Smooth muscle cell (in vitro differentiated cells): ENCODE results near the gene TCERG1L. TPM values are rescaled to one million over a fixed set of nuclear protein-coding genes. Genes with fewer than 3 reads are reported as not detected.

ENCODE experiments used
- DNase-seq: peaks from one replicate; lab custom pipeline; 2025; ENCODE audit not compliant: unreplicated experiment; lab: John Stamatoyannopoulos, UW
- H2AFZ ChIP-seq: fragments of 200-600 bp; sonication (generic); 2 replicates; pipeline ENCODE4 v1.6.0; 2016; ENCODE audit warnings: antibody characterized with exemption, low read depth, mild to moderate bottlenecking
- H3F3A ChIP-seq: fragments of 200-600 bp; sonication (generic); 2 replicates; pipeline ENCODE4 v1.6.0; 2017; ENCODE audit warnings: antibody characterized with exemption, low read depth
- H3K27ac ChIP-seq: fragments of 200-600 bp; sonication (generic); 2 replicates; pipeline ENCODE4 v1.5.1; 2016; ENCODE audit warnings: low read depth, mild to moderate bottlenecking
- H3K27me3 ChIP-seq: fragments of 200-600 bp; sonication (generic); 2 replicates; pipeline ENCODE4 v1.6.1; 2016; ENCODE audit warnings: low read depth, mild to moderate bottlenecking
- H3K36me3 ChIP-seq: fragments of 200-600 bp; sonication (generic); 2 replicates; pipeline ENCODE4 v1.5.1; 2016; ENCODE audit warnings: low read depth
- H3K4me1 ChIP-seq: fragments of 200-600 bp; sonication (generic); 2 replicates; pipeline ENCODE4 v1.5.1; 2016; ENCODE audit warnings: low read depth
- H3K4me2 ChIP-seq: fragments of 200-600 bp; sonication (generic); 2 replicates; pipeline ENCODE4 v1.6.0; 2016; ENCODE audit warnings: mild to moderate bottlenecking
- H3K4me3 ChIP-seq: fragments of 200-600 bp; sonication (generic); 2 replicates; pipeline ENCODE4 v1.5.1; 2016; ENCODE audit warnings: mild to moderate bottlenecking
- H3K79me2 ChIP-seq: fragments of 200-600 bp; sonication (generic); 2 replicates; pipeline ENCODE4 v1.6.0; 2016; ENCODE audit warnings: low read depth, mild to moderate bottlenecking
- H3K9ac ChIP-seq: fragments of 200-600 bp; sonication (generic); 2 replicates; pipeline ENCODE4 v1.6.0; 2016; ENCODE audit warnings: low read depth
- H3K9me3 ChIP-seq: fragments of 200-600 bp; sonication (generic); replicated peaks from 2 replicates; pipeline ENCODE4 v1.5.1; 2016; ENCODE audit warnings: low read depth
- H4K20me1 ChIP-seq: fragments of 200-600 bp; sonication (generic); 2 replicates; pipeline ENCODE4 v1.6.0; 2016; ENCODE audit warnings: low read depth
- WGBS: methylation state at CpG from one replicate; pipeline ENCODE4 v1.1.7; 2016; ENCODE audit warnings: low lambda C conversion rate; 5-methylcytosine and 5-hydroxymethylcytosine counted together
- polyA plus RNA-seq: library from polyadenylated mRNA; unstranded; fragments of >200 nt; fragmentation: Nextera tagmentation; extraction: Ambion mirVana; gene quantifications from 2 replicates; pipeline ENCODE4 v1.2.1, GENCODE V29; 2016
- total RNA-seq: library from RNA; depleted of rRNA; stranded (reverse); fragments of >200 nt; gene quantifications from 2 replicates; pipeline ENCODE4 v1.2.3, GENCODE V29; 2014
- TF ChIP-seq, protein P1 (sequence below): fragments of 200-600 bp; sonication (generic); IDR thresholded peaks from 2 replicates; pipeline ENCODE4 v1.5.1; 2017; ENCODE audit warnings: borderline replicate concordance, mild to moderate bottlenecking, antibody characterized with exemption; ENCODE audit not compliant: insufficient read depth, poor library complexity, severe bottlenecking

Gene TCERG1L
- total and polyA plus RNA-seq, 2 experiments from 2014 or later = not detected

DNA sequence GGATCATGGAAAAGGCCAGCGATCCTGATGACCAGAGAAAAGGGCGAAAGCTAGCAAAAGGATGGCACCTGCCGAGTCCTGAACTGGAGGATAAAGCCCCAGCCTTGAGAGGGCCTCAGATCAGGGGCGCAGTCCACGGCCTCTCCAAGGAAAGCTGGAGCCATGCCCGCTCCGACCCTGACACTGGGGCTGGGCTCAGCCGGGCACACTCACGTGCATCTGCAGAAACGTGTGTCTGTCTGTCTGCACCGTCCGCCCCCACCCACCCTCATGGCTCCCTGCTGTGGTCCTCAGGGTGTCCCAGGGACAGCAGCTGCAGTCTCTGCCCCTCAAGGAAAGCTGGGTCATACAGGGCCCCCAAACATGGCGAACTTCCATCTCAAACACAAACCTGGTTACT, 200.5 kb downstream of the TCERG1L start:
- no peaks in the 10 kb centered on the region for H4K20me1 ChIP-seq
- no peak overlapping the region for H3K4me3 ChIP-seq
- no peak overlapping the region for H3K27ac ChIP-seq
- H3F3A ChIP-seq = no peaks in the 10 kb centered on the region
- no peak overlapping the region for H3K9ac ChIP-seq
- H3K79me2 ChIP-seq = no peaks in the 10 kb centered on the region
- H3K36me3 ChIP-seq = no peaks in the 10 kb centered on the region
- no peak overlapping the region for H2AFZ ChIP-seq
- H3K4me2 ChIP-seq = no peak overlapping the region
- H3K27me3 ChIP-seq = no peaks in the 10 kb centered on the region
- TF ChIP-seq, protein P1, sequence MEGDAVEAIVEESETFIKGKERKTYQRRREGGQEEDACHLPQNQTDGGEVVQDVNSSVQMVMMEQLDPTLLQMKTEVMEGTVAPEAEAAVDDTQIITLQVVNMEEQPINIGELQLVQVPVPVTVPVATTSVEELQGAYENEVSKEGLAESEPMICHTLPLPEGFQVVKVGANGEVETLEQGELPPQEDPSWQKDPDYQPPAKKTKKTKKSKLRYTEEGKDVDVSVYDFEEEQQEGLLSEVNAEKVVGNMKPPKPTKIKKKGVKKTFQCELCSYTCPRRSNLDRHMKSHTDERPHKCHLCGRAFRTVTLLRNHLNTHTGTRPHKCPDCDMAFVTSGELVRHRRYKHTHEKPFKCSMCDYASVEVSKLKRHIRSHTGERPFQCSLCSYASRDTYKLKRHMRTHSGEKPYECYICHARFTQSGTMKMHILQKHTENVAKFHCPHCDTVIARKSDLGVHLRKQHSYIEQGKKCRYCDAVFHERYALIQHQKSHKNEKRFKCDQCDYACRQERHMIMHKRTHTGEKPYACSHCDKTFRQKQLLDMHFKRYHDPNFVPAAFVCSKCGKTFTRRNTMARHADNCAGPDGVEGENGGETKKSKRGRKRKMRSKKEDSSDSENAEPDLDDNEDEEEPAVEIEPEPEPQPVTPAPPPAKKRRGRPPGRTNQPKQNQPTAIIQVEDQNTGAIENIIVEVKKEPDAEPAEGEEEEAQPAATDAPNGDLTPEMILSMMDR = no peak
- WGBS = 96% methylated on average over 13 of the region's 13 CpGs
- H3K9me3 ChIP-seq = no peaks in the 10 kb centered on the region
- no peaks in the 10 kb centered on the region for H3K4me1 ChIP-seq
- no peak for DNase-seq

DNA sequence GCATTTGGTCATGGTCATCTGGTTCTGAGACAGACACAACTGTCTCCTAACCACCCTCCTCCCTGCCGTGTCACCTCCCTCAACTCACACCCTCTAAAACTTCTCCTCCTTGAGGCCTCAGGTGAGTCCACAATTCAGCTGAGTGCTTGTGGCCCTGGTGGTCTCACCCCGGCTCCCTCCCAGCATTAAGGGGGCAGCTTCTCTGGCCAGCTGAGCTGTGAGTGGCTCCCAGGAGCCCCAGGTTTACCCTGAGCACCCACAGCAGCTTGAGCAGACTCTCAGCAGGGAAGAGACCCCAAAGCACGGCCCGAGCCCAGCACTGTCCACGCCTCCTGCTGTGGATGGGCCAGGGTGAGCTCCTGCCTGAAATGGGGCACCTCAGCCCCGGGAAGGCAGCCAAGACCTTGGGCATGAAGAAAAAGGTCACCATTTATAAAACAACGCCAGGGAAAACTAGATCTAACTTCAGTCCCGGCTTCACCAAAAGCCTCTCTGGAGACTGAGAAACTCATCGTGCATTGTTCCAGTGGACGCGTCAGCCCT, 201.2 kb downstream of the TCERG1L start:
- Histone ChIP-seq H2AFZ (no peak overlapping the region), H3K4me1 (no peaks in the 10 kb centered on the region), H3K27ac (no peak overlapping the region), H3K27me3 (no peaks in the 10 kb centered on the region), H3K79me2 (no peaks in the 10 kb centered on the region), H4K20me1 (no peaks in the 10 kb centered on the region), H3K36me3 (no peaks in the 10 kb centered on the region), H3F3A (no peaks in the 10 kb centered on the region), H3K4me3 (no peak overlapping the region), H3K9me3 (no peaks in the 10 kb centered on the region), H3K9ac (no peak overlapping the region), H3K4me2 (no peak overlapping the region)
- 94% methylated on average over 11 of the region's 11 CpGs for WGBS
- DNase-seq = no peak
- TF ChIP-seq, protein P1 = no peak

DNA sequence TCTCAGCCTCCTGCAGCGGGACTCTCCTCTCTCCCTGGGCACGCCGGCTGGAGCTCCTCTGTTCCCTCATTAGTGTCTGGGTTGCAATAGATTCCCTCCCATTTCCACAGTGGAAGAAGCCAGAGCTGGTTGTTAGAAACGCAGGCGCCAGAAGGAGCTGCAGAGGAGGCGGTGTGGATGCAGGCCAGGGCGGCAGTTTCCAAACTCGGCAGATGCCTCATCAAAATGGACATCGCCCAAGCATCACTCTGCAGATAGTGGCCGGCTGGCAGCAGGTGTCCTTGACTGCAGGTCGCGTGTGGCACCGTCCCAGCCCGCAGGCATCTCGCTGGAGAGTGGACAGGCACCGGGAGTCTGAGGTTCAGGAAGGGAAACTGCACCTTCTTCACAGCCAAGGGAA, 201.8 kb downstream of the TCERG1L start:
- Histone ChIP-seq H3K27me3 (no peaks in the 10 kb centered on the region), H3K9me3 (no peaks in the 10 kb centered on the region), H3K9ac (no peak overlapping the region), H3K4me2 (no peak overlapping the region), H3F3A (no peaks in the 10 kb centered on the region), H3K4me3 (no peak overlapping the region), H3K4me1 (no peaks in the 10 kb centered on the region), H2AFZ (no peak overlapping the region), H3K27ac (no peak overlapping the region), H4K20me1 (no peaks in the 10 kb centered on the region), H3K79me2 (no peaks in the 10 kb centered on the region), H3K36me3 (no peaks in the 10 kb centered on the region)
- WGBS = 98% methylated on average over 16 of the region's 16 CpGs
- DNase-seq = no peak
- TF ChIP-seq, protein P1 = no peak

DNA sequence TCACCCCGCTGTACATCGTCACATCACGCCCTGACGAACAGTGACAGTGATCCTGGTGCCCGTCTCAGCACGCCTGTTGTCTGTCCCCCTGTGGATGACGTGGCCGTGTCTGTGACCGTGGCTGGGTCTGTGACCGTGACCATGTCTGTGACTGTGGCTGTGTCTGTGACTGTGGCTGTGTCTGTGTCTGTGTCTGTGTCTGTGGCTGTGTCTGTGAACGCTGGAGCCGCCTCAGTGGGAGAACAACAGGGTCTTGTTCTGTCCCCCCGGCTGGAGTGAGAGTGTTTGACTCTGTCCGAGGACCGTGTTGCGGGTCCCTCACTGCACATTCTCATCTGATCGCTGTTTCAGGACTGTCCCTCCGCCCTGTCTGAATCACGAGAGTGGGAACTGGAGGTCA, 202.2 kb downstream of the TCERG1L start:
- no peak overlapping the region for H3K27ac ChIP-seq
- WGBS = 86% methylated on average over 17 of the region's 19 CpGs
- DNase-seq = no peak

More for the DNA sequence above, 202.2 kb downstream of the TCERG1L start:
- Histone ChIP-seq H3K27me3 (no peaks in the 10 kb centered on the region), H3K4me1 (no peaks in the 10 kb centered on the region), H3K4me3 (no peak overlapping the region), H2AFZ (no peak overlapping the region), H4K20me1 (no peaks in the 10 kb centered on the region), H3K9me3 (no peaks in the 10 kb centered on the region), H3K9ac (no peak overlapping the region), H3F3A (no peaks in the 10 kb centered on the region), H3K4me2 (no peak overlapping the region), H3K36me3 (no peaks in the 10 kb centered on the region), H3K79me2 (no peaks in the 10 kb centered on the region)
- TF ChIP-seq, protein P1 = no peak
